Smooth muscle cell (in vitro differentiated cells): ENCODE results near the gene PNMA8A. TPM values are rescaled to one million over a fixed set of nuclear protein-coding genes. Genes with fewer than 3 reads are reported as not detected.

Experiments used
- DNase-seq: peaks from one replicate; lab custom pipeline; 2025; ENCODE audit not compliant: unreplicated experiment; lab: John Stamatoyannopoulos, UW
- H2AFZ ChIP-seq: fragments of 200-600 bp; sonication (generic); 2 replicates; pipeline ENCODE4 v1.6.0; 2016; ENCODE audit warnings: antibody characterized with exemption, low read depth, mild to moderate bottlenecking
- H3F3A ChIP-seq: fragments of 200-600 bp; sonication (generic); 2 replicates; pipeline ENCODE4 v1.6.0; 2017; ENCODE audit warnings: antibody characterized with exemption, low read depth
- H3K27ac ChIP-seq: fragments of 200-600 bp; sonication (generic); 2 replicates; pipeline ENCODE4 v1.5.1; 2016; ENCODE audit warnings: low read depth, mild to moderate bottlenecking
- H3K27me3 ChIP-seq: fragments of 200-600 bp; sonication (generic); 2 replicates; pipeline ENCODE4 v1.6.1; 2016; ENCODE audit warnings: low read depth, mild to moderate bottlenecking
- H3K36me3 ChIP-seq: fragments of 200-600 bp; sonication (generic); 2 replicates; pipeline ENCODE4 v1.5.1; 2016; ENCODE audit warnings: low read depth
- H3K4me1 ChIP-seq: fragments of 200-600 bp; sonication (generic); 2 replicates; pipeline ENCODE4 v1.5.1; 2016; ENCODE audit warnings: low read depth
- H3K4me2 ChIP-seq: fragments of 200-600 bp; sonication (generic); 2 replicates; pipeline ENCODE4 v1.6.0; 2016; ENCODE audit warnings: mild to moderate bottlenecking
- H3K4me3 ChIP-seq: fragments of 200-600 bp; sonication (generic); 2 replicates; pipeline ENCODE4 v1.5.1; 2016; ENCODE audit warnings: mild to moderate bottlenecking
- H3K79me2 ChIP-seq: fragments of 200-600 bp; sonication (generic); 2 replicates; pipeline ENCODE4 v1.6.0; 2016; ENCODE audit warnings: low read depth, mild to moderate bottlenecking
- H3K9ac ChIP-seq: fragments of 200-600 bp; sonication (generic); 2 replicates; pipeline ENCODE4 v1.6.0; 2016; ENCODE audit warnings: low read depth
- H3K9me3 ChIP-seq: fragments of 200-600 bp; sonication (generic); replicated peaks from 2 replicates; pipeline ENCODE4 v1.5.1; 2016; ENCODE audit warnings: low read depth
- H4K20me1 ChIP-seq: fragments of 200-600 bp; sonication (generic); 2 replicates; pipeline ENCODE4 v1.6.0; 2016; ENCODE audit warnings: low read depth
- WGBS: methylation state at CpG from one replicate; pipeline ENCODE4 v1.1.7; 2016; ENCODE audit warnings: low lambda C conversion rate; 5-methylcytosine and 5-hydroxymethylcytosine counted together
- polyA plus RNA-seq: library from polyadenylated mRNA; unstranded; fragments of >200 nt; fragmentation: Nextera tagmentation; extraction: Ambion mirVana; gene quantifications from 2 replicates; pipeline ENCODE4 v1.2.1, GENCODE V29; 2016
- total RNA-seq: library from RNA; depleted of rRNA; stranded (reverse); fragments of >200 nt; gene quantifications from 2 replicates; pipeline ENCODE4 v1.2.3, GENCODE V29; 2014
- TF ChIP-seq, protein P1 (sequence below): fragments of 200-600 bp; sonication (generic); IDR thresholded peaks from 2 replicates; pipeline ENCODE4 v1.5.1; 2017; ENCODE audit warnings: borderline replicate concordance, mild to moderate bottlenecking, antibody characterized with exemption; ENCODE audit not compliant: insufficient read depth, poor library complexity, severe bottlenecking

Gene PNMA8A
- total and polyA plus RNA-seq, 2 experiments from 2014 or later, result 3.6 to 16.4 TPM

DNA sequence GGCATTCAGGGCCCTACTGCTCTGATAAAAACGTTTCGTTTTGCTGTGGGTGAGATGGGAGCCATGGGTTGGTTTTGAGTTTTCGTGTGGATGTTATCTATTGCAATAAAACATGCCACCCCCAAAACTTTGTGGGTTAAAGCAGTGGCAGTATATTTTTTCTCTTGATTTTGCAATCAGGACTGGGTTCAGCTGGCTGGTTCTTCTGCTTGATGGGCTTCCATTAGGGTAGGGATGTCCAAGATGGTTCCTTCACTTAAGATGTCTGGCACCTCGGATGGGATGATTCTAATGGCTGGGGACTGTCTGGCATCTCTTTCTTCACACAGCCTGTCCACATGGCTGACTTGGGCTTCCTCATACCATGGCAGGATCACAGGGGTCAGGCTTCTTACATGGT, 39.9 kb upstream of the PNMA8A start:
- H3K9me3 ChIP-seq, result no peaks in the 10 kb centered on the region
- no peaks in the 10 kb centered on the region for H3K4me1 ChIP-seq
- no peak overlapping the region for H3K27ac ChIP-seq
- no peaks in the 10 kb centered on the region for H3K79me2 ChIP-seq
- H2AFZ ChIP-seq, result no peak overlapping the region
- H3K4me3 ChIP-seq, result no peak overlapping the region
- H3K9ac ChIP-seq, result no peak overlapping the region
- H3F3A ChIP-seq, result no peaks in the 10 kb centered on the region
- H3K36me3 ChIP-seq, result no peaks in the 10 kb centered on the region
- H3K4me2 ChIP-seq, result no peak overlapping the region
- no peaks in the 10 kb centered on the region for H4K20me1 ChIP-seq
- WGBS, result 85% methylated on average over 4 of the region's 4 CpGs
- TF ChIP-seq, protein P1, sequence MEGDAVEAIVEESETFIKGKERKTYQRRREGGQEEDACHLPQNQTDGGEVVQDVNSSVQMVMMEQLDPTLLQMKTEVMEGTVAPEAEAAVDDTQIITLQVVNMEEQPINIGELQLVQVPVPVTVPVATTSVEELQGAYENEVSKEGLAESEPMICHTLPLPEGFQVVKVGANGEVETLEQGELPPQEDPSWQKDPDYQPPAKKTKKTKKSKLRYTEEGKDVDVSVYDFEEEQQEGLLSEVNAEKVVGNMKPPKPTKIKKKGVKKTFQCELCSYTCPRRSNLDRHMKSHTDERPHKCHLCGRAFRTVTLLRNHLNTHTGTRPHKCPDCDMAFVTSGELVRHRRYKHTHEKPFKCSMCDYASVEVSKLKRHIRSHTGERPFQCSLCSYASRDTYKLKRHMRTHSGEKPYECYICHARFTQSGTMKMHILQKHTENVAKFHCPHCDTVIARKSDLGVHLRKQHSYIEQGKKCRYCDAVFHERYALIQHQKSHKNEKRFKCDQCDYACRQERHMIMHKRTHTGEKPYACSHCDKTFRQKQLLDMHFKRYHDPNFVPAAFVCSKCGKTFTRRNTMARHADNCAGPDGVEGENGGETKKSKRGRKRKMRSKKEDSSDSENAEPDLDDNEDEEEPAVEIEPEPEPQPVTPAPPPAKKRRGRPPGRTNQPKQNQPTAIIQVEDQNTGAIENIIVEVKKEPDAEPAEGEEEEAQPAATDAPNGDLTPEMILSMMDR, result no peak
- no peaks in the 10 kb centered on the region for H3K27me3 ChIP-seq
- no peak for DNase-seq

DNA sequence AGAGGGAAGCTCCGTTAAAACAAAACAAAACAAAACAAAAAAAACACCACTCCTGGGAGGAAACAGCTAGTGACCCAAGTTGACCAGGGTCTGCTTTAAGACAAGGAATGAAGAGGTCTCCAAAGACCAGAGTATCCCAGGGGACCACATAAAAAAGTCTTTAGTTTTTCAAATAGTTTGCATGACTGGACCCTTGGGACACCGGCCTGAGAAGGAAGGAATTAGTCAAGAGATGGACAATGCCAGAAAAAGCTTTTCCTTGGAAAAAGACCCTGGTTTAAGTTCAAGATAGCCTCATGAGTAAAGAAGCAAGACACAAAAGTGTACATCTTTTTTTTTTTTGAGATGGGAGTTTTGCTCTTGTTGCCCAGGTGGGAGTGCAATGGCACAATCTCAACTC, 36.8 kb upstream of the PNMA8A start:
- no peaks in the 10 kb centered on the region for H3F3A ChIP-seq
- H3K4me2 ChIP-seq, result no peak overlapping the region
- no peaks in the 10 kb centered on the region for H3K4me1 ChIP-seq
- H4K20me1 ChIP-seq, result no peaks in the 10 kb centered on the region
- no peaks in the 10 kb centered on the region for H3K27me3 ChIP-seq
- H3K4me3 ChIP-seq, result no peak overlapping the region
- H3K79me2 ChIP-seq, result no peaks in the 10 kb centered on the region
- H2AFZ ChIP-seq, result no peak overlapping the region
- no peaks in the 10 kb centered on the region for H3K36me3 ChIP-seq
- 88% methylated on average over 2 of the region's 2 CpGs for WGBS
- H3K9ac ChIP-seq, result no peak overlapping the region
- no peak for DNase-seq
- no peak overlapping the region for H3K27ac ChIP-seq
- H3K9me3 ChIP-seq, result no peaks in the 10 kb centered on the region
- TF ChIP-seq, protein P1, result no peak

DNA sequence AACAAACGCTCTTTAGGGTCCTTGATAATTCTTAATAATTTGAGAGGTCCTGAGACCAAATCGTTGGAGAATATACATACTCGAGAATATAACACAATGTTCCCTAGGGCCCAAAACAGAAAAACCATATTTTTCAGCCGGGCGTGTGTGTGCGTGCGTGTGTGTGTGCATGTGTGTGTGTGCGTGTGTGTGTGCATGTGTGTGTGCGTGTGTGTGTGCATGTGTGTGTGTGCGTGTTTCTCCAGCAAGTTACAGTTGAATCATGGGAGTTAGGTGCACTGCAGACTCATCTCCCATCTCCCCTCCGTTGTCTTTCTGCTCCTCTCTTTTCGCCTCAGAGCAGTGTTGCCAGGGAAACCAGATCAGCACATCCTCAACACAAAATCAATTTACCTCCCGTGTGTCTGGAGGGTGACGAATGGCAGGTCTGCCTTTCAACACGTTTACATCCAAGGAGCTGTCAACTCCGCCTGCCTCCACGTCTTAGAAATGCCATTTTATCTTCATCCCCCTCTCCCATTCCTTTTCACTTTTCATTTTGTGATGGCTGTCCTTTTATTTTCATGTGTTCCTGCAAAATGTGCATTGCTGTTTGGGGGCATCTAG, 32.6 kb upstream of the PNMA8A start:
- H3K4me2 ChIP-seq, result no peak overlapping the region
- no peaks in the 10 kb centered on the region for H4K20me1 ChIP-seq
- WGBS, result 76% methylated on average over 17 of the region's 17 CpGs
- no peaks in the 10 kb centered on the region for H3K4me1 ChIP-seq
- no peaks in the 10 kb centered on the region for H3K79me2 ChIP-seq
- no peak overlapping the region for H2AFZ ChIP-seq
- H3K27ac ChIP-seq, result no peak overlapping the region
- TF ChIP-seq, protein P1, result no peak
- H3K4me3 ChIP-seq, result no peak overlapping the region
- no peaks in the 10 kb centered on the region for H3K36me3 ChIP-seq
- DNase-seq, result no peak
- H3F3A ChIP-seq, result no peaks in the 10 kb centered on the region
- no peak overlapping the region for H3K9ac ChIP-seq
- H3K27me3 ChIP-seq, result no peaks in the 10 kb centered on the region
- H3K9me3 ChIP-seq, result no peaks in the 10 kb centered on the region

DNA sequence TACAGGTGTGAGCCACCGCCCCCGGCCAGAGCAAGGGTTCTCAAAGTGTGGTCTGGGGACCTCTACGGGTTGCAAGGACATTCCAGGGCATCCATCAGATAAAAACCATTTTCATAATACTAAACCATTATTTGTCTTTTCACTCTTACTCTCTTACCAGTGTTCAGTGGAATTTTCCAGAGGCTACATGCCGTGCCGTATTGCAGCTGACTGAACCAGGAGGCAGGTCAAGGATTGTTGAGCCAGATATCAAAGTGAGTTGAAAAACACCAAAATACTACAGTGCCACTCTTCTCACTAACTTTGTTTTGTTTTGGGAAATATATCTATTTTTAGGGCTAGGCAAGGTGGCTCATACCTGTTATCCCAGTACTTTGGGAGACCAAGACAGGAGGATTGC, 31.5 kb upstream of the PNMA8A start:
- no peaks in the 10 kb centered on the region for H3F3A ChIP-seq

More for the DNA sequence above, 31.5 kb upstream of the PNMA8A start:
- Histone ChIP-seq H4K20me1 (no peaks in the 10 kb centered on the region), H3K9me3 (no peaks in the 10 kb centered on the region), H3K4me2 (no peak overlapping the region), H3K4me3 (no peak overlapping the region), H3K27ac (no peak overlapping the region), H3K9ac (no peak overlapping the region), H2AFZ (no peak overlapping the region), H3K4me1 (no peaks in the 10 kb centered on the region), H3K27me3 (no peaks in the 10 kb centered on the region), H3K79me2 (no peaks in the 10 kb centered on the region), H3K36me3 (no peaks in the 10 kb centered on the region)
- TF ChIP-seq, protein P1, result no peak
- 94% methylated on average over 5 of the region's 5 CpGs for WGBS
- no peak for DNase-seq
